ENCODE measurements around the gene EXD3. TPM values are rescaled to one million over a fixed set of nuclear protein-coding genes. Genes with fewer than 3 reads are reported as not detected.

The EXD3 gene
- polyA plus RNA-seq, 1 of the 3 experiments (the other 2 are of a cell fraction): 11.5 TPM

DNA sequence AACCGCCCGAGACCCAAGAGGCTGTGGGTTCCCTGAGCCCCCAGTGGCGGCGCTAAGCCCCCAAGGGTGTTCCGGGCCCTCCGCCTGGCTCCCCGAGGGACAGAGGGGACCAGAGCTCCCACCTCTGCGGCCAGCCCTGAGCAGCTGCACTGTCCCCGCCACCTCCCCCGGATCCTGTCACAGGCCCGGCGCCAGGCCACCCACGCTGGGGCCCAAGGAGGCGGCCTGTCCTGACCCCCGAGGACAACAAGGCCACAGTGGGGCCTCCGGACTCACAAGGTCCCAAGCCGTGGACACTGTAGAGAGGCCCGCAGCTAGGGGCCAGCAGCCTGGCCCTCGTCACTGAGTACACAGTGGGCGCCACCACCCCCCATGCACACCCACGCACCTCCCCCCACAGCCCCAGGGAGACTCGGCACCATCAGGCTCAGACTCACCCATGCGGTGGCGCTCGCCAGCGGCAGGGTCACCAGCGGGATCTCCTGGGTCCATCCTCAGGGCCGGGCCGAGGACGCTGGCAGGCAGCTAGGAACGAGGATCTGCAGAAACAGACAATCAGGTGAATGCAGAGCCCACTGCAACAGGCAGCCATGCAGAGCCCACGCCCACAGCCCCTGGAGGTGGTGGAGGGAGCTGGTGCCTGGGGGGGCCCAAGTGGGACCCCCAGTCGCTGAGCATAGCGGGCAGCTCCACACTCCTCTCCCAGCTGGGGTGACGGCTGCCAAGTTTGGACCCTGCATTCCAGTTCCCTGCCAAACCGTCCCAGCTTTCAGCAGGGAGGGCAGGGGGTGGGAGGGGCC, 27.9 kb downstream of the EXD3 start:
- Histone ChIP-seq H3K79me2 (ENCODE audit: insufficient read depth) (no peaks in the 10 kb centered on the region), H3K36me3 (replicated peaks in 1 of 2; ENCODE audit: control insufficient read depth in 1 of 2, insufficient read depth in 2 of 2, low read length in 1 of 2) (no peaks in the 10 kb centered on the region), H2AFZ (ENCODE audit: low read depth) (no peak overlapping the region), H3K9me3 (no peaks in the 10 kb centered on the region), H3K9me2 (no peaks in the 10 kb centered on the region), H3K9ac (no peak overlapping the region), H3K27me3 (ENCODE audit: insufficient read depth) (no peaks in the 10 kb centered on the region), H3K4me3 (ENCODE audit: low read depth in 2 of 2, low read length in 1 of 2) (no peak overlapping the region), H3K4me2 (no peak overlapping the region), H3K27ac (ENCODE audit: low read depth in 2 of 2, low read length in 1 of 2) (no peak overlapping the region), H3F3A (replicated peaks; ENCODE audit: insufficient read depth) (no peaks in the 10 kb centered on the region), H3K4me1 (ENCODE audit: control insufficient read depth in 1 of 2, insufficient read depth in 2 of 2, low read depth in 1 of 2, low read length in 1 of 2) (no peaks in the 10 kb centered on the region), H4K20me1 (ENCODE audit: insufficient read depth) (no peaks in the 10 kb centered on the region)
- TF ChIP-seq EZH2phosphoT487 (IDR thresholded peaks at IDR 0.05; ENCODE audit: borderline replicate concordance, low read depth): no peak
- no peak for TF ChIP-seq RAD21 (IDR thresholded peaks at IDR 0.05; ENCODE audit: low read length)
- TF ChIP-seq, protein P1, sequence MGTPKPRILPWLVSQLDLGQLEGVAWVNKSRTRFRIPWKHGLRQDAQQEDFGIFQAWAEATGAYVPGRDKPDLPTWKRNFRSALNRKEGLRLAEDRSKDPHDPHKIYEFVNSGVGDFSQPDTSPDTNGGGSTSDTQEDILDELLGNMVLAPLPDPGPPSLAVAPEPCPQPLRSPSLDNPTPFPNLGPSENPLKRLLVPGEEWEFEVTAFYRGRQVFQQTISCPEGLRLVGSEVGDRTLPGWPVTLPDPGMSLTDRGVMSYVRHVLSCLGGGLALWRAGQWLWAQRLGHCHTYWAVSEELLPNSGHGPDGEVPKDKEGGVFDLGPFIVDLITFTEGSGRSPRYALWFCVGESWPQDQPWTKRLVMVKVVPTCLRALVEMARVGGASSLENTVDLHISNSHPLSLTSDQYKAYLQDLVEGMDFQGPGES (IDR thresholded peaks at IDR 0.05; ENCODE audit: low read depth, low read length): no peak
- TF ChIP-seq GABPA (IDR thresholded peaks at IDR 0.05; ENCODE audit: low read depth): no peak
- TF ChIP-seq RCOR1 (IDR thresholded peaks at IDR 0.05; ENCODE audit: low read length): no peak
- no peak for TF ChIP-seq EP300 (IDR thresholded peaks at IDR 0.05; ENCODE audit: borderline replicate concordance in 1 of 2, low read depth in 1 of 2, low read length in 1 of 2)
- TF ChIP-seq ELF1 (IDR thresholded peaks at IDR 0.05): no peak
- TF ChIP-seq NRF1 (IDR thresholded peaks at IDR 0.05; ENCODE audit: low read depth, low read length): no peak
- TF ChIP-seq, protein P2, sequence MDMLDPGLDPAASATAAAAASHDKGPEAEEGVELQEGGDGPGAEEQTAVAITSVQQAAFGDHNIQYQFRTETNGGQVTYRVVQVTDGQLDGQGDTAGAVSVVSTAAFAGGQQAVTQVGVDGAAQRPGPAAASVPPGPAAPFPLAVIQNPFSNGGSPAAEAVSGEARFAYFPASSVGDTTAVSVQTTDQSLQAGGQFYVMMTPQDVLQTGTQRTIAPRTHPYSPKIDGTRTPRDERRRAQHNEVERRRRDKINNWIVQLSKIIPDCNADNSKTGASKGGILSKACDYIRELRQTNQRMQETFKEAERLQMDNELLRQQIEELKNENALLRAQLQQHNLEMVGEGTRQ (IDR thresholded peaks at IDR 0.05; ENCODE audit: borderline replicate concordance, low read depth, low read length): no peak
- TF ChIP-seq, protein P3, sequence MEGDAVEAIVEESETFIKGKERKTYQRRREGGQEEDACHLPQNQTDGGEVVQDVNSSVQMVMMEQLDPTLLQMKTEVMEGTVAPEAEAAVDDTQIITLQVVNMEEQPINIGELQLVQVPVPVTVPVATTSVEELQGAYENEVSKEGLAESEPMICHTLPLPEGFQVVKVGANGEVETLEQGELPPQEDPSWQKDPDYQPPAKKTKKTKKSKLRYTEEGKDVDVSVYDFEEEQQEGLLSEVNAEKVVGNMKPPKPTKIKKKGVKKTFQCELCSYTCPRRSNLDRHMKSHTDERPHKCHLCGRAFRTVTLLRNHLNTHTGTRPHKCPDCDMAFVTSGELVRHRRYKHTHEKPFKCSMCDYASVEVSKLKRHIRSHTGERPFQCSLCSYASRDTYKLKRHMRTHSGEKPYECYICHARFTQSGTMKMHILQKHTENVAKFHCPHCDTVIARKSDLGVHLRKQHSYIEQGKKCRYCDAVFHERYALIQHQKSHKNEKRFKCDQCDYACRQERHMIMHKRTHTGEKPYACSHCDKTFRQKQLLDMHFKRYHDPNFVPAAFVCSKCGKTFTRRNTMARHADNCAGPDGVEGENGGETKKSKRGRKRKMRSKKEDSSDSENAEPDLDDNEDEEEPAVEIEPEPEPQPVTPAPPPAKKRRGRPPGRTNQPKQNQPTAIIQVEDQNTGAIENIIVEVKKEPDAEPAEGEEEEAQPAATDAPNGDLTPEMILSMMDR (IDR thresholded peaks at IDR 0.05): no peak
- TF ChIP-seq MEF2A (IDR thresholded peaks at IDR 0.05; ENCODE audit: borderline replicate concordance, low read depth): no peak
- no peak for TF ChIP-seq SMC3 (IDR thresholded peaks at IDR 0.05; ENCODE audit: low read depth, low read length)
- no peak for TF ChIP-seq RXRA (IDR thresholded peaks at IDR 0.05; ENCODE audit: borderline replicate concordance, low read depth)
- WGBS (ENCODE audit: low lambda C conversion rate): 91% methylated on average over 11 of the region's 36 CpGs
- ChIA-PET POLR2A (interaction anchor here (1.1 kb wide), 1 partner anchor 93 kb away, joined by 4 read pairs; the partner anchor contains the start of gene NRARP), CTCF (interaction anchor here (2.1 kb wide), 1 partner anchor 93 kb away, joined by 6 read pairs; the partner anchor contains the start of gene NRARP)
- no peak for DNase-seq

Data from SK-N-SH (cell line).